ENCODE measurements around the gene KIR3DL3. TPM values are rescaled to one million over a fixed set of nuclear protein-coding genes. Genes with fewer than 3 reads are reported as not detected.
"Not testable (repeated sequence)": the region's sequence is repeated elsewhere in the genome, so short reads cannot be mapped to it uniquely, and the experiment has no call there.

Gene KIR3DL3
- total and polyA plus RNA-seq, 7 experiments from 2014 or later, result not detected

- H3K27me3 ChIP-seq (ENCODE audit: control insufficient read depth in 2 of 2, insufficient read depth in 2 of 2, low read length in 2 of 2); H3K9me3 ChIP-seq (ENCODE audit: control insufficient read depth in 2 of 3, low read length in 3 of 3); DNase-seq; H3K4me1 Mint-ChIP-seq; H3K27ac ChIP-seq (ENCODE audit: low read depth, low read length); H3K4me3 ChIP-seq (ENCODE audit: low read length); H3K4me1 ChIP-seq (ENCODE audit: control insufficient read depth in 2 of 2, insufficient read depth in 2 of 2, low read length in 2 of 2); H3K4me3 Mint-ChIP-seq; CTCF ChIA-PET; H3K36me3 Mint-ChIP-seq; intact Hi-C loops (cut with micrococcal nuclease); H3K27ac Mint-ChIP-seq; POLR2A ChIA-PET; H3K36me3 ChIP-seq (ENCODE audit: control insufficient read depth in 2 of 3, insufficient read depth in 3 of 3, low read length in 3 of 3): not testable (repeated sequence)
- ATAC-seq, result peak; percentile 62
- Mint-ChIP-seq H3K27me3 (peaks cover 0 to 22% (median 3%) of the 10 kb centered on the region in 5 donors), H3K9me3 (peaks cover 0 to 30% (median 9%) of the 10 kb centered on the region in 11 donors)
Measured at GRCh38 chr19:54764219-54764618, 40.0 kb downstream of the KIR3DL3 start.

- ATAC-seq; H3K4me3 ChIP-seq (ENCODE audit: low read length); H3K4me1 Mint-ChIP-seq; H3K9me3 ChIP-seq (ENCODE audit: control insufficient read depth in 2 of 3, low read length in 3 of 3); H3K36me3 ChIP-seq (ENCODE audit: control insufficient read depth in 2 of 3, insufficient read depth in 3 of 3, low read length in 3 of 3); H3K27ac ChIP-seq (ENCODE audit: low read depth, low read length); H3K27ac Mint-ChIP-seq; H3K27me3 ChIP-seq (ENCODE audit: control insufficient read depth in 2 of 2, insufficient read depth in 2 of 2, low read length in 2 of 2); CTCF ChIA-PET; POLR2A ChIA-PET; intact Hi-C loops (cut with micrococcal nuclease); DNase-seq; H3K4me1 ChIP-seq (ENCODE audit: control insufficient read depth in 2 of 2, insufficient read depth in 2 of 2, low read length in 2 of 2); H3K4me3 Mint-ChIP-seq; H3K36me3 Mint-ChIP-seq: not testable (repeated sequence)
- Mint-ChIP-seq H3K9me3 (peaks cover 0 to 18% (median 4%) of the 10 kb centered on the region in 11 donors), H3K27me3 (peaks cover 0 to 31% (median 7%) of the 10 kb centered on the region in 5 donors)
Measured at GRCh38 chr19:54766464-54766863, 42.2 kb downstream of the KIR3DL3 start.

GRCh38 chr19:54769646-54770045 lies 45.4 kb downstream of the KIR3DL3 start, which contains the start of gene KIR2DL1:
KIR2DL1 (plus strand) TSS chr19:54769793; CDS start chr19:54769851, 58 bp downstream.
- H3K27me3 ChIP-seq (ENCODE audit: control insufficient read depth in 2 of 2, insufficient read depth in 2 of 2, low read length in 2 of 2); POLR2A ChIA-PET; H3K4me3 ChIP-seq (ENCODE audit: low read length); ATAC-seq; H3K36me3 Mint-ChIP-seq; intact Hi-C loops (cut with micrococcal nuclease); H3K4me1 ChIP-seq (ENCODE audit: control insufficient read depth in 2 of 2, insufficient read depth in 2 of 2, low read length in 2 of 2); H3K36me3 ChIP-seq (ENCODE audit: control insufficient read depth in 2 of 3, insufficient read depth in 3 of 3, low read length in 3 of 3); H3K4me1 Mint-ChIP-seq; H3K9me3 ChIP-seq (ENCODE audit: control insufficient read depth in 2 of 3, low read length in 3 of 3); CTCF ChIA-PET; H3K4me3 Mint-ChIP-seq; H3K27ac ChIP-seq (ENCODE audit: low read depth, low read length); DNase-seq: not testable (repeated sequence)
- H3K27me3 Mint-ChIP-seq, result peaks cover 0 to 43% (median 12%) of the 10 kb centered on the region in 5 donors
- H3K27ac Mint-ChIP-seq, result peak within 1 kb of the TSS in 1 of 9 donors; percentile 35
- peaks cover 0 to 21% (median 4%) of the 10 kb centered on the region in 11 donors for H3K9me3 Mint-ChIP-seq

DNA sequence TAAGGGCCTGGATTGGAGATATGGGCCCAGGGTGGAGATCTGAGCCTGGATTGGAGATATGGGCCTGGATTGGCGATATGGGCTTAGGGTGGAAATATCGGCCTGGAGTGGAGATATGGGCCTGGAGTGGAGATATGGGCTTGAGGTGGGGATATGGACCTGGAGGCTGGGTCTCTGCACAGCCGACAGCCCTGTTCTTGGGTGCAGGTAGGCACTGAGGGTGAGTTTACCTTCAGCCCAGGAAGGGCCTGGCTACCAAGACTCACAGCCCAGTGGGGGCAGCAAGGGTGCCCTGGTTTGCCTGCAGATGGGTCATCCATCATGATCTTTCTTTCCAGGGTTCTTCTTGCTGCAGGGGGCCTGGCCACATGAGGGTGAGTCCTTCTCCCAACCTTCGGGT lies 46.3 kb downstream of the KIR3DL3 start:
- ATAC-seq; H3K4me3 Mint-ChIP-seq; POLR2A ChIA-PET; H3K4me1 ChIP-seq (ENCODE audit: control insufficient read depth in 2 of 2, insufficient read depth in 2 of 2, low read length in 2 of 2); H3K27me3 ChIP-seq (ENCODE audit: control insufficient read depth in 2 of 2, insufficient read depth in 2 of 2, low read length in 2 of 2); H3K9me3 ChIP-seq (ENCODE audit: control insufficient read depth in 2 of 3, low read length in 3 of 3); DNase-seq; H3K36me3 Mint-ChIP-seq; intact Hi-C loops (cut with micrococcal nuclease); H3K27ac ChIP-seq (ENCODE audit: low read depth, low read length); H3K4me1 Mint-ChIP-seq; H3K4me3 ChIP-seq (ENCODE audit: low read length); CTCF ChIA-PET; H3K36me3 ChIP-seq (ENCODE audit: control insufficient read depth in 2 of 3, insufficient read depth in 3 of 3, low read length in 3 of 3): not testable (repeated sequence)
- Mint-ChIP-seq H3K27ac (peak overlapping the region in 1 of 9 donors; percentile 35), H3K9me3 (peaks cover 0 to 20% (median 6%) of the 10 kb centered on the region in 11 donors), H3K27me3 (peaks cover 0 to 38% (median 12%) of the 10 kb centered on the region in 5 donors)

DNA sequence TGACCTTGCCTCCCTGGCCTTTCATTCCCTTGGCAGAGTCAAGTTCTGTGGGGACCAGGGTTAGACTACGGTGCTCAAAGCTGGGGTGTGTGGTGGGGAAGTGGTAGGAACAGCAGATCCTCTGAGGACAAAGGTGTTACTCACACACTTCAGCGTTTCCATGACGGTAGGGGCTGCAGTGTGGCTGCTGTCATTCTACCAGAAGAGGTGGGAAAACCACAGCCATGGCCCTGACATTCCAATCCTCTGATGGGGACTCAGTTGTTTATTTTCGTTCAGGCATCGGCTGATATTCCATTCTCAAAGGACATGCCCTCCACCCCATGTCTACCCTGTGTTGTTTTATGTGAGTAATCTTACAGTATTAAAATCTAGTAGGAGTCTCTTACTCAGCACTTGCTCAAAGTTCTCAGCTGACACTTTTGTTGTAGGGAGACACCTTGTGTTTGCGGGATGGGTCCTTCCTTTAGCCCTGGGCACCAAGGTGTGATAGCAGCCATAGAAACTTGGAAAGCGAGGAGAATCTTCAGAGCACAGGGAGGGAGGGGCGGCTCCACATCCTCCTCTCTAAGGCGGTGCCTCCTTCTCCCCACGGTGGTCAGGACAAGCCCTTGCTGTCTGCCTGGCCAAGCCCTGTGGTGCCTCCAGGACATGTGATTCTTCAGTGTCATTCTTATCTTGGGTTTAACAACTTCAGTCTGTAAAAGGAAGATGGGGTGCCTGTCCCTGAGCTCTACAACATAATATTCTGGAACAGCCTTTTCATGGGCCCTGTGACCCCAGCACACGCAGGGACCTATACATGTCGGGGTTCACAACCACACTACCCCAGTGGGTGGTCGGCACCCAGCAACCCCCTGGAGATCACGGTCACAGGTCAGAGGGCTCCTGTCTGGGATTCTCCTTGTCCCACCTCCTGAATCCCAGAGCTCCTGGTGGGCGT lies 47.0 kb downstream of the KIR3DL3 start:
- H3K9me3 ChIP-seq (ENCODE audit: control insufficient read depth in 2 of 3, low read length in 3 of 3); H3K4me1 Mint-ChIP-seq; H3K27ac Mint-ChIP-seq; POLR2A ChIA-PET; DNase-seq; H3K36me3 Mint-ChIP-seq; CTCF ChIA-PET; H3K4me3 Mint-ChIP-seq; intact Hi-C loops (cut with micrococcal nuclease); ATAC-seq; H3K36me3 ChIP-seq (ENCODE audit: control insufficient read depth in 2 of 3, insufficient read depth in 3 of 3, low read length in 3 of 3); H3K27ac ChIP-seq (ENCODE audit: low read depth, low read length); H3K27me3 ChIP-seq (ENCODE audit: control insufficient read depth in 2 of 2, insufficient read depth in 2 of 2, low read length in 2 of 2); H3K4me1 ChIP-seq (ENCODE audit: control insufficient read depth in 2 of 2, insufficient read depth in 2 of 2, low read length in 2 of 2); H3K4me3 ChIP-seq (ENCODE audit: low read length): not testable (repeated sequence)
- H3K27me3 Mint-ChIP-seq, result peaks cover 0 to 38% (median 12%) of the 10 kb centered on the region in 5 donors
- H3K9me3 Mint-ChIP-seq, result peaks cover 0 to 19% (median 6%) of the 10 kb centered on the region in 11 donors

DNA sequence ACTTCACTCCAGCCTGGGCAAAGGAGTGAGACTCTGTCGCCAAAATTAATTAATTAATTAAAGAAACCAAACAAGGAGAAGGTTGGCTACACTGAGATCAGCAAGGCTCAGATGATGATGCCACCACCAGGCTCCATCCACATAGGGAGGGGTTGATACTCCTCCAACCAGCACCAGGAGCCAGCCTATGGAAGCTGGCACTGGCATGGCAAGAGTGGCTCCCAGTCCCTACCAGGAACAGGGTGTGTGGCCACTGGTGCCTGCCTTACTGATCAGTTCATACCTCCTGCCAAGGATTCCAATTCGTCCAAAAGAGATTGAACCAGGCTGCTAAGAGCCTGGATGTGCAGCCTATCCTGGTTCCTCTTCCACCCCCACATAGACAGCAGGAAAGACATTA lies 48.4 kb downstream of the KIR3DL3 start:
- H3K36me3 ChIP-seq (ENCODE audit: control insufficient read depth in 2 of 3, insufficient read depth in 3 of 3, low read length in 3 of 3); intact Hi-C loops (cut with micrococcal nuclease); H3K27me3 ChIP-seq (ENCODE audit: control insufficient read depth in 2 of 2, insufficient read depth in 2 of 2, low read length in 2 of 2); CTCF ChIA-PET; H3K4me3 Mint-ChIP-seq; H3K27ac ChIP-seq (ENCODE audit: low read depth, low read length); H3K4me3 ChIP-seq (ENCODE audit: low read length); ATAC-seq; H3K4me1 Mint-ChIP-seq; DNase-seq; H3K36me3 Mint-ChIP-seq; H3K9me3 ChIP-seq (ENCODE audit: control insufficient read depth in 2 of 3, low read length in 3 of 3); POLR2A ChIA-PET; H3K27ac Mint-ChIP-seq; H3K4me1 ChIP-seq (ENCODE audit: control insufficient read depth in 2 of 2, insufficient read depth in 2 of 2, low read length in 2 of 2): not testable (repeated sequence)
- Mint-ChIP-seq H3K9me3 (peaks cover 0 to 17% (median 5%) of the 10 kb centered on the region in 11 donors), H3K27me3 (peaks cover 0 to 29% (median 16%) of the 10 kb centered on the region in 5 donors)
